HG02623 (cell line): ENCODE data around the gene AMMECR1L.

Source experiments
- ATAC-seq: cut with Tn5 transposase; IDR thresholded peaks from one replicate; pipeline ENCODE4 v1.9.1; 2021; ENCODE audit warnings: moderate library complexity; ENCODE audit not compliant: unreplicated experiment

Gene AMMECR1L

DNA sequence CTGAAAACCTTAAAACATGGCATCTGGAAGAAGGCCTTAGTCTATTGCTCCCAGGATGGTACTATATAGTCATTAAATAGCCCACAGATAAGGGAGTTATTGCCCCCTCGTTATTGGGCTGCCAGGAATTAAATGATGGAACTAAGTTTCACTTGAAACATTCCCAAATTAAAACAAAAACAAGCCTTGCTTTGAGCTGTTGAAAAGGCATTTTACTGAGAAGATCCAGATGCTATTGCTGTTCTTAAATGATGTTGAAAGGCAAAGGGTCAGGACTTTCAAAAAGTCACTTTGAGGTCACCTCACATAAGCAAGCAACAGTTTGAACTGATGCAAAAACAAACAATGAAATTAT is 2.0 kb upstream of the AMMECR1L start:
- no peak for ATAC-seq

- ATAC-seq, result no peak
Measured at GRCh38 chr2:127887082-127887775, 1.5 kb upstream of the AMMECR1L start.

- peak; percentile 20 for ATAC-seq
Measured at GRCh38 chr2:127886593-127886935, 808 bp upstream of the AMMECR1L start.

DNA sequence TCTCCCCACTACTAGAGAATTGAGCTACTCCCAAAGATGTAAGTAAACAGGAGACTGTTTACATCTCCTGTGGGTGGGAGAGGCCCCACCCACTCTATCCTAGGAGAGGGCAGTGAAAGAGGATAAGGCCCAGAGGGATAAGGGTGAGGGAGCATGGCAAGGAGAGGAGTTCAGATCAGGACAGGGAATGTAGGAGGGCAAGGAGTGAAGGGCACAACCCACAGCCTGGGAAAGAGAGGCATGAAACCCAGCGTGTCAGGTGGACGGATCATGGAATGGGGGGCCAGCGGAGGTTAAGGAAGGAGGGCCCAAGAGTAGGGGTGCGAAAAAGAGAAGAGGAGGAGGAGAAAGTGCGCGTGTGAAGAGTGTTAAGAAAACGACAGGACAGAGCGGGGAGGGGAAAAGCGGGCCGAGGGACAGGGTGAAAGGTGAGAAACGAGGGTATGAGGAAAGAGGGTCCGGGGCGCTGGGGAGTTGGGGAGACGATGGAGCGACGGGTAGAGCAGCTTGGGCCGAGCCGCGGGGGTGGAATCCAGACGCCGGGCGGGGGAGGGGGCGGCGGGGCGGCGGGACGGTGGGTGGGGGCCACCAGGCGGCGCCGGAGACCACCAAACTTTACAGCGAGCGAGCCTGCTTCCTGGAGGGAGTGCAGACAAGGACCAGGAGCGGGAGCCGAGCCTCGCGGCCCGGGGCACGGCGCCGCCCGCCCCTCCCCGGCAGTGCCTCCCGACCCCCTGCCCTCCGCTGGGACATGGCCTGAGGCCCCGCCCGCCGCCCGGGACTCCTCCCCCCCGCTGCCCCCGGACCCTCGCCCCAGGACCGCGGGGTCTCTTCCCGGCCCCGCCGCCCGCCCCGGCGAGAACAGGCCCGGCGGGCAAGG is 655 bp downstream of the AMMECR1L start:
- ATAC-seq, result peak; percentile 11

DNA sequence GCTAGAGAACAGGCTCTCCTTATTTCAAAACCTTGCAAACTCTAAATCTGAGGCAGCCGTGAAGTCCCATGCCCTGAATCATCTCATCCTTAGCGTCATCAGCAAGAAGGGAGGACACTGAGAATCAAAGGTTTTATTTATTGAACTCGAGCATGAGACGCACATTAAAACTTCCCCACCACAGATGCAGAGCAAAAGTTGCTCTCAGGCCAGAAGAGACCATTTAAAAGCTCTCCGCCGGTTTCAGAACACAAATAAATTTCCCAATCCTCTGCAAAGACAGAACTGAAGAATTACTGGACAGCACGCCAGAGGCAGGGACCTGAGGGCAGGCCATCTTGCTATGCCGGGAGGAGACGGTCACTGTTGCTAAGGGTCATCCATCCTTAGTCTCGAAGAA is 1.3 kb downstream of the AMMECR1L start:
- ATAC-seq, result no peak

DNA sequence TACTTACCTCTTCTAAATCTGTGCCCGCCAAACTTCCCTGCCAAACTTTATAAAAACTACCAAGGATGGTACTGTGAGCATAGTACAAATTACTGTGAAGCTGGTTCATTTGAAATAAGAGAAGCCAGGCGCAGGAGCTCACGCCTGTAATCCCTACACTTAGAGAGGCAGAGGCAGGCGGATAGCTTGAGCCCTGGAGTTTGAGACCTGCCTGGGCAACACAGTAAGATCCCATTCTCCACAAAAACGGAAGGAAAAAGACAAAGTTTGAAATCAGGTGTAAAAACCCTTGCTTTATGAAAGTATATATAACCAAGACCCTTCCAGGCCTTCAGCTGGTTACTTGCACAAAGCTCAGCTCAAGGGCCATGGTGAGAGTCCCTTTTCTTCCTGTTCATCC is 5.9 kb downstream of the AMMECR1L start:
- ATAC-seq, result no peak

GRCh38 chr2:127877626-127878025 is 8.1 kb downstream of the AMMECR1L start:
- no peak for ATAC-seq

DNA sequence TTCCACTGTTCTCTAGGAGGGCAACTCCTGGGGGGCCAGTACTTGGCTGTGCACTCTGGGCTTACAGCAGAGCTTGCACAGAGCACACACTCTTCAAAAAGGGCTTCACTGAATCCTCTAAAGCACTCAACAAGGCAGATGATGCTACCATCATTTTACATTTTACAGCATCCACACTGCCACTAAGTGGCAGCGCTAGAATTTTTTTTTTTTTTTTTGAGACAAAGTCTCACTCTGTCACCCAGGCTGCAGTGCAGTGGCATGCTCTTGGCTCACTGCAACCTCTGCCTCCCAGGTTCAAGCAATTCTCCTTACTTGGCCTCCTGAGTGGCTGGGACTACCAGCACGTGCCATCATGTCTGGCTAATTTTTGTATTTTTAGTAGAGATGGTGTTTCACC is 8.6 kb downstream of the AMMECR1L start:
- ATAC-seq, result no peak

DNA sequence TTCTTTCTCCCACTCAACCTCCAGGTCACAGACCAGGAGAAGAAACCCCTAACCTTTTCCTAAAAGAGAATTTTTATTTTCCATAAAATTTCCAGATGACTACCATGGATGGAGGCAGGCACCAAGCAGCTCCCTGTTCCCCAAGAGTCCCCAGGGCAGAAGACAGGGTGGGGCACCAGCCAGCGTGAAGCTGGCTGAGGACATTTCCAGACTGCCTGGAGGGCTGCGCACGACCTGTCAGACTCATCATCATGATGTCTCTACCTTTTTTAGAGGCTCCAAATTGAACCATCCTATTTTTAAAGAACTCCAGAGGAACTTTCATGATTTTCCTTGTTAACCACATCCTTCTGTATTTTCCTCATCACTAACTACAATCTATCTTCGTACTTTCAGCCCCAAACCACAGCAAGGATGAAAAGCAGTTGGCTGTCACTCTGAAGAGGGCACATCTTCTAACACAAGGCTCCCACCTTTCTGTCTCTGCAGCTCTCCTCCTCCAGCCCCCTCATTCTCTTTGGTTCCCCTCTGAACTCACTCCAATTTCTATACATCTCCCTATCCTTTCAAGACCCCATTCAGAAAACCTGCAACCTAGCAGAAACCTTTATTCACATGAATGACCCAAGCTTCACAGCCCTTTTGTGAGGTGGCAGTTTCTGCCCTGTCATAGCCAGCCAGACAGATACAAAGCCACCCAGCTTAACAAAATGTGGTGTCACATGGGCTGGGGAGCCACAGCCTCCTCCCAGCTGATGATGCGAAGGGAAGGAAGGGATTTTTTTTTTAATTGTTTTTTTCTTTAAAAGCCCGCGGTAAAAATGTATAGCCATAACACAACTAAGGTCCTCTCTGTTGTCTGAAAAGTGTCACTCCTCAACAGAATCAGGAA is 11.1 kb downstream of the AMMECR1L start:
- no peak for ATAC-seq

DNA sequence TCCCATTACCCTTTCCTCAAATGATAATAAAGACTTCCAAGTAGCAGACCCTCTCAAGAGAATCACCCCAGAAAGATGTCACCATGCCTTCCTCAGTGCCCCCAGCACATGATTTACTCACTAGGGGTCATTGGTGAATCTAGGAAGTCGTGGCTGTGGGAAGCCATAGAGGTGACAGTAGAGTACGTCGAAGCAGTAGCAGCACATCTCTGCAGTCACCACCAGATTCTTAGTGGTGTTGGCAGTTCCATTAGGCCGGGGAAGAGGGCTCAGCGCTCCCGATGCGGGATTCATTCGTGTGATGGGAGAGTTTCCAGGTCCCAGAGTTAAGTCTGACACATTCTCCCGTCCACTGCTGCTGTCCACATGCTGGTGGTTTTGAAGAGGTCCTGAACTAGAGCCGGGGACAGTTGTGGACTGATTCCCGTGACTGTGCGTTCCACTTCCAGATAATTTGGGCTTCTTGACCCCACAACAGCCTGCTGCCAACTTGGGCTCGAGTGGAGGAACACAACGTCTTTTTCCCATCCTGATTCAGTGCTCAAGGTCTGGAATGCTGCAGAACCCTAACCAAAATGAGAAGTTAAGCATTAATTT is 12.0 kb downstream of the AMMECR1L start:
- ATAC-seq, result no peak

GRCh38 chr2:127872354-127872753 is 13.4 kb downstream of the AMMECR1L start:
- no peak for ATAC-seq

DNA sequence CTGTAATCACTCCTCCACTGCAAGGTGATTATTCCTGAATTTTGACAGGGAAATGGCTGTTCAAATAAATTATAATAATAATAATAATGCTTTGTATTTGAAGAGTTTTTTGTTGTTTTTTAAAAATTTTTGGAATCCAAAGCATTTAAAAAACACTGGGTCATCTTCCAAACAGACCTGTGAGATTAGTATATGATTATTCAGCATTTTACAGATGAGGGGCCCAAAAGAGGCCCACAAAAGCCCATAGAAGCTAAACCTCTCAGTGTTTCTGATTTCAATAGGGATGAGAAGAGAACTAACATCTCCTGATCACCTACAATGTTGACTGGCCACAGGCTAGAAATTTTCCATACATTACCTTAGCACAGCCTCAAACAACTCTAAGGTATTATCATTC is 19.8 kb downstream of the AMMECR1L start:
- no peak for ATAC-seq

GRCh38 chr2:127864877-127865276 is 20.9 kb downstream of the AMMECR1L start:
- no peak for ATAC-seq

DNA sequence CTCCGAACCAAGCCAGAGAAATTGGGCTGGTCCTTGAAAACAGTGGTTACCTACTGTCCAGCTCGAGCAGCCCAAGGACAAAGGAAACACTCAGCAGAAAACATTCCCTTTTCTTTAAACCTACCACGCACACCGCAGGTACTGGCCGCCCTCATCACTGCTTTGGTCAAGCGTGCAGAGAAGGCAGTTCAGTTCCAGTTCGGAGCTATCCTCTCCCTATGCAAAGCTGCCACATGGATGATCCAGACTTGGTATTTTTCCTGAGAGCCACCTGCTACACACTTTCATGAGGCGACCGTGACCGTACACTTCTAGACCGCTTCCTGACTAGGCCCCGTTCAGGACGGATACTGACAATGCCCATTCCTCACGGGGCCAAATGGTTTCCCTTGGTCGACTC is 23.5 kb downstream of the AMMECR1L start:
- no peak for ATAC-seq

DNA sequence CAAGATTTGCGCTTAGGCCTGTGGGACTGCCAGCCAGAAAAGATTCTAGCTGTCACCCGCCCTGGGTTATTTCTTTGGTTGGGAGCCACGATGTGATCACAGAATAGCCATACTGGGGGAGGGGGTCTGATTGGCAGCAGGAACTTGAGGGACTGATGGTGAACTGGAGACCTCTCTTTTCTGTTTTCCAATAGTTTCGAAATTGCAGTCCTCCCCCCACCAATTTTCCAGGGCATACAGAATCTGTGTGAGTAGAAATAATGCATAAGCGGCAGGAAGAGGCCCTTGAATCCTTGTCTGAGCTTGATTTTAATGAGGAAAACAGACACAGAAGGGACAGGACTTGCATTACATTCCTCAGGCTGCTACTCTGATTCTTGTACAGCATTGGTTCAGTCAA is 25.6 kb downstream of the AMMECR1L start:
- ATAC-seq, result no peak

GRCh38 chr2:127859712-127860085 is 26.1 kb downstream of the AMMECR1L start:
- ATAC-seq, result no peak

- ATAC-seq, result peak; percentile 11
Measured at GRCh38 chr2:127857265-127857808, 28.4 kb downstream of the AMMECR1L start.

GRCh38 chr2:127853671-127854070 is 32.1 kb downstream of the AMMECR1L start:
- ATAC-seq, result no peak

DNA sequence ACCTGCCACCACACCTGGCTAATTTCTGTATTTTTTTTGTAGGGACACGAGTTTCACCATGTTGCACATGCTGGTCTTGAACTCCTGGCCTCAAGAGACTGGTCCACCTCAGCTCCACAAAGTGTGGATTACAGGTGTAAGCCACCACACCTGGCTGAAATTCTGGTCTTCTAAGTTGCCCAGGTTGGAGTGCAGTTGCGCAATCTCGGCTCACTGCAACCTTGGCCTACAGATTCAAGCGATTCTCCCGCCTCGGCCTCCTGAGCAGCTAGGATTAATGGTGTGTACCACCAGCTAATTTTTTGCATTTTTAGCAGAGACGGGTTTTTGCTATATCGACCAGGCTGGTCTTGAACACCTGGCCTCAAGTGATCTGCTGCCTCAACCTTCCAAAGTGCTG is 33.4 kb downstream of the AMMECR1L start:
- no peak for ATAC-seq

DNA sequence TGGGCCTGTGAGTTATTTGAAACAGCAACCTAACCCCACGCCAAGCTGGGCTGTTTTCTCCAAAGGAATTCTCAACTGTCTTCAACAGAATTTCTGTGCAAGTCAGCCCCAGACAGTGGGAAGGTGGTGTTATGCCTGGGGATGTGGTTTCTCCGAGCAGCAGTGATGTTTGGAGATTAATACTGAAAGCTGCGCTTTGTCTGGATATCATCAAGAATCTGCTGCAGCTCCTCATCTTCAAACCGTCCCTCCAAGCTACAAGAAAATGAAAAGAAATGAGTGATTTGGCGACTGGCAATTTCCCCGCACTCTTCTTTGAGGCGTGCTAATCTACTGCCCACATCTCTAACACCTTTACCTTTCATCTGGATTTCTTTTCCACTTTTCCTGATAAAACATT is 37.8 kb downstream of the AMMECR1L start:
- no peak for ATAC-seq

DNA sequence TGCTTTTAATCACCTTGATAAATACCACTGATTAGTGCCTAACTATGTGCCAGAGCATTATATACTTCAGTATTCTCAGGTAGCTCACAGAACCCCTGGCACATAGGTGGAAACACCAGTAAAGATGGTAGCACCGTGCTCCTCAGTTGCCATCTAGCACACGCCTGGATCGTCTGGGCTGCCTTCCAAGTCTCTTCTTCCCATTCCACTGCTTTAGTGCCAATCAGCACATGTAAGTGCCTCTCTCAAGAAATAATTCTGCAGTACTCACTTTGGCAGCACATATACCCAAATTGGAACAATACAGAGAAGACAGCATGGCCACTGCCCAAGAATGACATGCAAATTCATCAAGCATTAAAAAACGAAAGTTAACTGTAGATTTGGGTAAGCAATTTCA is 40.8 kb downstream of the AMMECR1L start:
- ATAC-seq, result no peak
